ENCODE data around the gene DRGX.

The DRGX gene

GRCh38 chr10:49407552-49408137 is 11.8 kb upstream of the DRGX start:
- H3K4me3 ChIP-seq (ENCODE audit: low read depth, low read length), result no peak overlapping the region
- H3K36me3 ChIP-seq (ENCODE audit: control insufficient read depth, insufficient read depth, low read length), result no peaks in the 10 kb centered on the region
- no peaks in the 10 kb centered on the region for H3K9me3 ChIP-seq (ENCODE audit: control insufficient read depth, insufficient read depth, low read length)
- peaks cover 22% of the 10 kb centered on the region for H3K27me3 ChIP-seq (ENCODE audit: control insufficient read depth, insufficient read depth, low read length)
- no peak overlapping the region for H3K9ac ChIP-seq (ENCODE audit: low read depth, low read length)
- H3K27ac ChIP-seq (ENCODE audit: low read depth, low read length), result no peak overlapping the region
- H3K4me1 ChIP-seq (ENCODE audit: control insufficient read depth, insufficient read depth, low read length), result peaks cover 12% of the 10 kb centered on the region; the same call in 1 of the 2 replicates

- H3K27ac ChIP-seq (ENCODE audit: low read depth, low read length), result no peak overlapping the region
- no peaks in the 10 kb centered on the region for H3K36me3 ChIP-seq (ENCODE audit: control insufficient read depth, insufficient read depth, low read length)
- peaks cover 12% of the 10 kb centered on the region; the same call in 1 of the 2 replicates for H3K4me1 ChIP-seq (ENCODE audit: control insufficient read depth, insufficient read depth, low read length)
- H3K27me3 ChIP-seq (ENCODE audit: control insufficient read depth, insufficient read depth, low read length), result peaks cover 27% of the 10 kb centered on the region
- H3K9ac ChIP-seq (ENCODE audit: low read depth, low read length), result no peak overlapping the region
- no peak overlapping the region for H3K4me3 ChIP-seq (ENCODE audit: low read depth, low read length)
- H3K9me3 ChIP-seq (ENCODE audit: control insufficient read depth, insufficient read depth, low read length), result no peaks in the 10 kb centered on the region
These were observed 11.3 kb upstream of the DRGX start for GRCh38 chr10:49407151-49407550.

GRCh38 chr10:49404321-49404878 is 8.5 kb upstream of the DRGX start:
- Histone ChIP-seq H3K9ac (ENCODE audit: low read depth, low read length) (no peak overlapping the region), H3K4me3 (ENCODE audit: low read depth, low read length) (no peak overlapping the region), H3K9me3 (ENCODE audit: control insufficient read depth, insufficient read depth, low read length) (no peaks in the 10 kb centered on the region), H3K36me3 (ENCODE audit: control insufficient read depth, insufficient read depth, low read length) (no peaks in the 10 kb centered on the region), H3K27me3 (ENCODE audit: control insufficient read depth, insufficient read depth, low read length) (peaks cover 53% of the 10 kb centered on the region), H3K27ac (ENCODE audit: low read depth, low read length) (no peak overlapping the region), H3K4me1 (ENCODE audit: control insufficient read depth, insufficient read depth, low read length) (peaks cover 12% of the 10 kb centered on the region; the same call in 1 of the 2 replicates)

- Histone ChIP-seq H3K9me3 (ENCODE audit: control insufficient read depth, insufficient read depth, low read length) (no peaks in the 10 kb centered on the region), H3K27me3 (ENCODE audit: control insufficient read depth, insufficient read depth, low read length) (peaks cover 64% of the 10 kb centered on the region), H3K4me1 (ENCODE audit: control insufficient read depth, insufficient read depth, low read length) (peaks cover 21% of the 10 kb centered on the region; the same call in 1 of the 2 replicates), H3K27ac (ENCODE audit: low read depth, low read length) (no peak overlapping the region), H3K9ac (ENCODE audit: low read depth, low read length) (no peak overlapping the region), H3K4me3 (ENCODE audit: low read depth, low read length) (no peak overlapping the region), H3K36me3 (ENCODE audit: control insufficient read depth, insufficient read depth, low read length) (no peaks in the 10 kb centered on the region)
These were observed 7.5 kb upstream of the DRGX start for GRCh38 chr10:49403363-49403762.

- Histone ChIP-seq H3K9ac (ENCODE audit: low read depth, low read length) (no peak overlapping the region), H3K4me3 (ENCODE audit: low read depth, low read length) (no peak overlapping the region), H3K27ac (ENCODE audit: low read depth, low read length) (no peak overlapping the region), H3K9me3 (ENCODE audit: control insufficient read depth, insufficient read depth, low read length) (no peaks in the 10 kb centered on the region), H3K27me3 (ENCODE audit: control insufficient read depth, insufficient read depth, low read length) (peaks cover 88% of the 10 kb centered on the region), H3K4me1 (ENCODE audit: control insufficient read depth, insufficient read depth, low read length) (peaks cover 28% of the 10 kb centered on the region), H3K36me3 (ENCODE audit: control insufficient read depth, insufficient read depth, low read length) (no peaks in the 10 kb centered on the region)
These were observed 4.5 kb upstream of the DRGX start for GRCh38 chr10:49400365-49400764.

- Histone ChIP-seq H3K9me3 (ENCODE audit: control insufficient read depth, insufficient read depth, low read length) (no peaks in the 10 kb centered on the region), H3K9ac (ENCODE audit: low read depth, low read length) (no peak overlapping the region), H3K4me3 (ENCODE audit: low read depth, low read length) (peak overlapping the region; percentile 59), H3K27ac (ENCODE audit: low read depth, low read length) (no peak overlapping the region), H3K4me1 (ENCODE audit: control insufficient read depth, insufficient read depth, low read length) (peaks cover 23% of the 10 kb centered on the region), H3K36me3 (ENCODE audit: control insufficient read depth, insufficient read depth, low read length) (no peaks in the 10 kb centered on the region), H3K27me3 (ENCODE audit: control insufficient read depth, insufficient read depth, low read length) (peaks cover 97% of the 10 kb centered on the region)
These were observed 3.1 kb upstream of the DRGX start for GRCh38 chr10:49398986-49399385.

- Histone ChIP-seq H3K9ac (ENCODE audit: low read depth, low read length) (no peak overlapping the region), H3K27ac (ENCODE audit: low read depth, low read length) (no peak overlapping the region), H3K36me3 (ENCODE audit: control insufficient read depth, insufficient read depth, low read length) (no peaks in the 10 kb centered on the region), H3K27me3 (ENCODE audit: control insufficient read depth, insufficient read depth, low read length) (peaks cover 99% of the 10 kb centered on the region), H3K4me1 (ENCODE audit: control insufficient read depth, insufficient read depth, low read length) (peaks cover 23% of the 10 kb centered on the region), H3K9me3 (ENCODE audit: control insufficient read depth, insufficient read depth, low read length) (no peaks in the 10 kb centered on the region), H3K4me3 (ENCODE audit: low read depth, low read length) (peak overlapping the region; percentile 59)
These were observed 2.3 kb upstream of the DRGX start for GRCh38 chr10:49398000-49398861.

- Histone ChIP-seq H3K4me1 (ENCODE audit: control insufficient read depth, insufficient read depth, low read length) (peaks cover 23% of the 10 kb centered on the region), H3K27me3 (ENCODE audit: control insufficient read depth, insufficient read depth, low read length) (peaks cover 99% of the 10 kb centered on the region), H3K4me3 (ENCODE audit: low read depth, low read length) (peak overlapping the region; percentile 59), H3K27ac (ENCODE audit: low read depth, low read length) (no peak overlapping the region), H3K9ac (ENCODE audit: low read depth, low read length) (no peak overlapping the region), H3K36me3 (ENCODE audit: control insufficient read depth, insufficient read depth, low read length) (no peaks in the 10 kb centered on the region), H3K9me3 (ENCODE audit: control insufficient read depth, insufficient read depth, low read length) (no peaks in the 10 kb centered on the region)
These were observed 1.4 kb upstream of the DRGX start for GRCh38 chr10:49397036-49397999.

GRCh38 chr10:49396666-49396999 is 744 bp upstream of the DRGX start:
- peak overlapping the region; percentile 66 for H3K4me3 ChIP-seq (ENCODE audit: low read depth, low read length)
- H3K27ac ChIP-seq (ENCODE audit: low read depth, low read length), result no peak overlapping the region
- no peaks in the 10 kb centered on the region for H3K36me3 ChIP-seq (ENCODE audit: control insufficient read depth, insufficient read depth, low read length)
- peaks cover 99% of the 10 kb centered on the region for H3K27me3 ChIP-seq (ENCODE audit: control insufficient read depth, insufficient read depth, low read length)
- peaks cover 23% of the 10 kb centered on the region for H3K4me1 ChIP-seq (ENCODE audit: control insufficient read depth, insufficient read depth, low read length)
- no peak overlapping the region for H3K9ac ChIP-seq (ENCODE audit: low read depth, low read length)
- H3K9me3 ChIP-seq (ENCODE audit: control insufficient read depth, insufficient read depth, low read length), result no peaks in the 10 kb centered on the region

GRCh38 chr10:49394933-49395740 is 752 bp downstream of the DRGX start:
- H3K9ac ChIP-seq (ENCODE audit: low read depth, low read length), result no peak overlapping the region
- H3K9me3 ChIP-seq (ENCODE audit: control insufficient read depth, insufficient read depth, low read length), result no peaks in the 10 kb centered on the region
- H3K4me3 ChIP-seq (ENCODE audit: low read depth, low read length), result peak overlapping the region; percentile 66
- peaks cover 100% of the 10 kb centered on the region for H3K27me3 ChIP-seq (ENCODE audit: control insufficient read depth, insufficient read depth, low read length)
- H3K27ac ChIP-seq (ENCODE audit: low read depth, low read length), result no peak overlapping the region
- H3K36me3 ChIP-seq (ENCODE audit: control insufficient read depth, insufficient read depth, low read length), result no peaks in the 10 kb centered on the region
- peaks cover 23% of the 10 kb centered on the region for H3K4me1 ChIP-seq (ENCODE audit: control insufficient read depth, insufficient read depth, low read length)

All from HUES48 (cell line).